Stimulated activated CD8-positive, alpha-beta memory T cell treated with anti-CD3 and anti-CD28 coated beads, Interleukin-4, amount 100 ng/mL, for 48 hours (primary cell): Measurements from ENCODE around the gene SCN5A.

ENCODE experiments used
- DNase-seq: peaks from one replicate; pipeline ENCODE4 v3.0.0-alpha.2; 2020

Gene SCN5A

DNA sequence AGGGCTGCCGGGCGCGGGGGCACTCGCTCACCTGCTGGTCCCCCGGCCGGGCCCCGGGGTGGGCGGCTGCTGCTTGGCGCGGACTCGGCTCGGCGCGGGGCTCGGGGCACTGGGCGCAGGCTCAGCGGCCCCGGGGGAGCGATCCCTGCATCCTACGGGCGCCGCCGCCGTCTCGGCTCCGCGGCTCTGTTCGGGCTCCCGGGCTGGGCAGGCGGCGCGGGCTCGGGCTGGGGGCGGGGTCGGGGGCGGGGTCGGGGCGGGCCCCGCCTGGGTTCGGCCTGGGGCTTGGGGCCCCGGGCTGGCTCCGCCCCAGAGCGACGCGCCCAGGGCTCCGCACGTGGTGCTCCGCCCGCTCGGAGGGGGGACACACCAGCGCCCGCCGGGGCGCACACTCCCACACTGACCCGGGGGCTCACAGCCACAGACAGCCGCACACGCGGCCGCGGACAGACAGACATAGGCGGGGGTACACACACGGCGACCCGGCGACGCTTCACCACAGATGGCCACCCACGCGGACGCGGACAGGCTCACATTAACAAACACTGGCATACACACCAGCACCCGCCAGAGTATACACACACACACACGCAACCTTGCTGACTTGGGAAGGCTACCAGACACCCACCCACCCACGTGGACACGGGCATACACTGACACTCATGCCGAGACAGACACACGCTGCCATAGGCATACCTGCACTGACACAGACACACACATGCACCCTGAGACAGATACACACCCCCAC, at the start of gene SCN5A:
Gene SCN5A (minus strand): TSS at position 188 of the 748 bp plus-strand sequence. CDS start 16,380 bp downstream, outside the sequence.
- DNase-seq, result peak; percentile 56

DNA sequence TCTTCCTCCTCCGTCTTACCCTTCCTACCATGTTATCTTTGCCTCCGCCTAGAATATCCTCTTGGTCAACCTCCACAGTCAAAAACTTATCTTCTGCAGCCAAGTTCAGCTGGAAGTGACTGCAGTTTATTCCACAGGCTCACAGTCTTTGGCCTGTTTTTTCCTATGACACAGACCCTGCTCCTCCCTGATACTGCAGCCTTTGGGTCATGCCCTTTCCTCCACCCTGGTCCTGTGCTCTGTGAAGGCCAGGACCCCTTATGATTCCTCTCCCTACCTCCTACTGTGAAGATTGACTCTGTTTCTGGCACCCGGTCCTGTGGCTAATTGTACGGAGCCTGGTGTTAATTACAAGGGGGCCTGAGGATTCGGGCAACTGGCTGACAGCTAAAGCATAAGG, 49.3 kb upstream of the SCN5A start:
- no peak for DNase-seq

DNA sequence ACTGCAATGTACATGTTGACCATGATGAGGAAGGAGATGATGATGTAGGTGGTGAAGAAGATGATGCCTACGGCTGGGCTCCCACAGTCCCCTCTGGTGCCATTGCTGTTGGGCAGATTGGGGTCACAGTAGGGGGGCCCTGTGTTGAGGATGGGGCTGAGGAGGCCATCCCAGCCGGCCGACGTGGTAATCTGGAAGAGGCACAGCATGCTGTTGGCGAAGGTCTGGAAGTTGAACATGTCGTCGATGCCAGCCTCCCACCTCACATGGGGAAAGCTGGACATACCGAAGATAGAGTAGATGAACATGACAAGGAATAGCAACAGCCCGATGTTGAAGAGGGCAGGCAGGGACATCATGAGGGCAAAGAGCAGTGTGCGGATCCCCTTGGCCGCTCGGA, 48.6 kb upstream of the SCN5A start:
- DNase-seq, result no peak

DNA sequence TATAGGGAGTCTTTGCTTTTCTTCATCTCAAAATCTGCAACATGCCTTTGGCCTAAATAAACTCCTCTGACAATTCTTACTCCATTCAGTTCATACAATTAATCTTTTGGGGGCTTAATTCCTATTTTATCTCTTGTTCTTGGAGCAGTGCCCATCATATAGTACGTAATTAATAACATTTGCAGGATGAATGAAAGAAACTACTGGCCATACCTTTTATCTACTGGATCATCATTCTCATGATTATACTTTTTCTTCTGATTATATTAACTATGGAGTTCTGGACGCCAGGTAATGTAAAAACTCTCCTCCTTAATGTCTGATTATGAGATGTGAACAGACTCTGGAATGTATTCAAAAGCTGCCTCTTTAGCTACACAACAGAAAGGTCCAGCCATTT, 46.5 kb upstream of the SCN5A start:
- no peak for DNase-seq

DNA sequence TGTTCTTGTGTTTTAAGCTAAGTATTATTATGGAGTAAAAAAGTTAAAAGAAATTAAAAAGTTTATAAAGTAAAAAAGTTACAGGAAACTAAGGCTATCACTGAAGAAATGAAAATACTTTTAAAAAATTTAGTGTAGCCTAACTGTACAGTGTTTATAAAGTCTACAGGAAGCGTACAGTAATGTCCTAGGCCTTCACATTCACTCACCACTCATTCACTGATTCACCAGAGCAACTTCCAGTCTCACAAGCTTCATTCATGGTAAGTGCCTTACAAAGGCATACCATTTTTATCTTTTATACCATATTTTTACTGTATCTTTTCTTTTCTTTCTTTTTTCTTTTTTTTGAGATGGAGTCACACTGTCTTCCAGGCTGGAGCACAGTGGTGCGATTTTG, 40.7 kb upstream of the SCN5A start:
- DNase-seq, result no peak

DNA sequence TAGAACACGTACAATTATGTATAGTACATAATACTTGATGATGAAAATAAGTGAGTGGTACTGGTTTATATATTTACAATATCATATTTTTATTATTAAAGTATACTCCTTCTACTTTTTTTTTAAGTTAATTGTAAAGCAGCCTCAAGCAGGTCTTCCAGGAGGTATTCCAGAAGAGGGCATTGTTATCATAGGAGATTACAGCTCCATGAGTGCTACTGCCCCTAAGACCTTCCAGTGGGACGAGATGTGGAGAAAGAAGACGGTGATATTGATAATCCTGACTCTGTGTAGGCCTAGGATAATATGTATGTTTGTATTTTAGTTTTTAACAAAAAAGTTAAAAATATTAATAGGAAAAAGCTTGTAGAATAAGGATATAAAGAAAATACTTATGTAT, 40.3 kb upstream of the SCN5A start:
- no peak for DNase-seq

DNA sequence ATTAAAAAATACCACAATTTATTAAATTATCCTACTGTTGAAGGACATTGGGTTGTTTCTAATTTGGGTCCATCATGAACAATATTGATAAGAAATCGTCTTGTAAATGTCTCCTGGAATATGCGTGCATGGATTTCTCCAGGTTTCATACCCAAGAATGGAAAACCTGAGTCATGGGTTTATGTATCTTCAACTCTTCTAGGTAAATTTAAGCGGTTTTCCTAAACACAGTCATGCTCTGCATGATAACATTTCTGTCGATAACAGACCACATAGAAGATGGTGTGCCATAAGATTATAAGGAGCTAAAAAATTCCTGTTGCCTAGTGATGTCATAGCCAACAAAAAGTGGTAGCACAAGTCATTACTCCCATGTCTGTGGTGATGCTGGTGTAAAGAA, 39.9 kb upstream of the SCN5A start:
- no peak for DNase-seq

DNA sequence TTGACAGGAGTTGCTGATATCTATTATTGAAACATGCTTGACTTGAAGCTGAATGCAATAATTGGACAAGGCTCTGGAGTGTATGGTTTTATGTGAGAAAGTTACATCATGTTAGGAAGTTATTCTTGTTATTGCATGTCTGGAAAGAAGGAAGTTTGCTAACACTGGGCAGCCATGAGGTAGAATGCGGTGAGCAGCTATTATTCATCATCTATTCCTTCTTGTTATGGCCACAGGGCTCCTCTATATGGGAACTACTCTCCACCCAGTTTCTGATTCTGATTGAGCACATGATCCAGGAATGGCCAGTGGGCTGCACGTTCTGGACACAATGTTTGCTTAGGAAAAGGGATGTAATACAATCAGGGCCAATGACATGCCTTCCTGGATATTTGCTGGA, 37.8 kb upstream of the SCN5A start:
- no peak for DNase-seq

DNA sequence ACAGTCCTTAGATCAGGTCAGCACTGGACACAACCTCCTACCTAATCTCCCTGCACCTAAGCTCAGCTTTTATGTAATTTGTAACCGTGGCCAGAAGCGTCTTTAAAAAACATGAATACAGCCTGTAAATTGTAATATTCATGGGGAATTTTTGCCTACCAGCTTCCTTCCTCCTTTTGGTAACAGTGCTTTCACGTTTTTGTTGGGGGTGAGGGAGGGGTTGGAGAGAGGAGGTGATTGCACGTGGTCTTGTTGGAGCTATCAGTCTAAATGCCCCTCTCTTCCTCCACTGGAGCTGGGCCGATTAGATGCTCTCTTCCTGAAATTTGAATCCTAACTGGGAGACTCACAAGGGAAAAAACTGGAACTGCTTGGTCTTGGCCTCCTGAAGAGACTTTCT, 35.1 kb upstream of the SCN5A start:
- no peak for DNase-seq

DNA sequence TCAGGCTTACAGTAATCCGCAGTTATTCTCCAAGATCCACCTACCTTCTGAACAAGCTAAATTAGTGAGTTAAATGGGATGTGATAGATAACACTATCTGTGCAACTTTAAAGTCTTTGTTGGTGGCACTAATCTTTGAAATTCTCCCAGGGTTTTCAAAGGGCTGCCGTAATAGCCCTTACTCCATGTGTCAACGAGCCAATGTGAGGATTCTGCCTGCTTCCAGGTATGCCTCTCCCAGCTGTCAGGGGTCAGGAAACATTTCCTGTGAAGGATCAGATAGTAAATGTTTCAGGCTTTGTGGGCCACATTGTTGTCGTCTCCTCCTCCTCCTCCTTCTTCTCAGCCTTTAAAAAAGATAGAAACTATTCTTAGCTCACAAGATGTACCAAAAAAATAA, 20.2 kb upstream of the SCN5A start:
- DNase-seq, result no peak

DNA sequence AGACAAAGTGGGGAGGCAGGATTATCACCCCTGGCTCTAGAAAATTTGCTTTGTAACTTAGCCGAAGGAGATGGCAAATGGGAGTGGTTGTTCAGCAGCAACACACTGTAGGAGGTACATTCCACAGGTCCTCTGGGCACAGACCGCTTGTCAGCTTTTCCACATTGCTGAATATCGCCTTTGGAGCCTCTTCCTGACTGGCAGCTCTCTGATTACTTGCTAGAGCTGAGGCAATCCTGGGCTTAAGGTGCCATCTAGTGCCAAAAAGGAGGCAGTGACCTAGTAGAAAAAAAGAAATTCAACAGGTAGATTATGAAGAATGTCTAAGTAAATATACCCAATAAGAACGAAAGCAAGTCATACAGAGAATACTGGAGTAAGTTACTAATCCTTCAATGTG, 13.1 kb upstream of the SCN5A start:
- DNase-seq, result no peak

DNA sequence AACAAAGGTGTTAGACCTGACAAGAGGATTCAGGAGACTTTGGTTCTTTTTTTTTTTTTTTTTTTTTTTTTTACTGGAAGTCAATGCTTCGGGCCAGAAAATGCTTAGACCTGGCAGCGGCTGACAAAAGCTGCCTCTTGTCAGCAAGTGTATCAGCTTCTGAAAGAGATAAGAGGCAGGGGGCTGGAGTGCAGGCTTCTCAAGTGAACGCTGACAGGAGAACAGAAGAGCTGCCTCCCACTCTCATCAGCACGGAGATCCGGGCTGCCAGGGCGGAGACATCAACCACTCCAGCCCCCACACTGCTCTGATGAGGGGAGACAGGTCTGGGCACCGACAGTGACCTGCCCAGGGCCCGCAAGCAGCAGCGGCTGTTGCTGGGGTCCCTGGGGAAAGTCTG, 9.4 kb upstream of the SCN5A start:
- no peak for DNase-seq

DNA sequence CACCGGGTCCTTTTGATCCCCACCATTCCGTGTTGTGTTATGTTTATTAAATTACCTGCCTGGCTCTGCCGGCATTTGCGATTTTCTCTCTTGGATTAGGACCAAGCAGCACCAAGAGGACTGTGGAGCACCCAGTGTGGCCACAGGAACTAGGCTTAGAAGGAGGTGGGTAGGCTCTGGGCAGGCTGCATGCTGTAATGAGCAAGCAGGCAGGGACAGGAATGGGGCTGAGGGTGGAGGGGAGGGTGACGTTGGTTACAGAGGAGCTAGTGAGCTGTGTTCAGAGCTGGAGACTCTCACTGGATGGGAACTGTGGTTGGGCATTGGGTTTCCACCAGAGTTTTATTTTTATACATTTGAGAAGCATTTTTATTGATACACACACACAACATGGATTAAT, 7.9 kb upstream of the SCN5A start:
- DNase-seq, result no peak

DNA sequence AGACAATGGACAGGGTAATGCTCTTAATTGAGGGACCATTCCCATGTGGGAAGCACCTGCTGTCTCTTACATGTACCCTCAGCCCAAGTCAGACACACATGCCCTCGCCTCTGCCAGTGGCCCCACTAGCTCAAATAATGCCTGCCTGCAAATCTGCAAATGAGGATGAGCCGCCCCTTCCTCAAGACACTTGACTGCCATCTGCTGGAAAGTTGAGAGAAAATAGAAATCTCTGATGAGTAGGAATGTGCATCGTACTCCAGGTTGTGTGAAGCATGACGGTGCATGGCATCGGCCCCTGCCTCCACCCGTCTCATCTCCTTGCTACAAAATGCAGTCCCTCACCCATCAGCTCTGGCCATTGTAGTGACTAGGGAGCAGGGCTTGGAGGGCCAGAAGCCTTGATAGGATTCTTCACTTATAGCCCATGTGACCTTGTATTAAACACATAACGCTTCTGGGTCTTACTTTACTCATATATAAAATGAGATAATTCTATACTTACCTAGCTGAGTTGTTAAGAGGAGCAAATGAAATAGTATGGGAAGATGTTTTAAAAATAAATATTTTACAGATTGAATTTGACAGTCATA, 6.3 kb upstream of the SCN5A start:
- DNase-seq, result no peak

DNA sequence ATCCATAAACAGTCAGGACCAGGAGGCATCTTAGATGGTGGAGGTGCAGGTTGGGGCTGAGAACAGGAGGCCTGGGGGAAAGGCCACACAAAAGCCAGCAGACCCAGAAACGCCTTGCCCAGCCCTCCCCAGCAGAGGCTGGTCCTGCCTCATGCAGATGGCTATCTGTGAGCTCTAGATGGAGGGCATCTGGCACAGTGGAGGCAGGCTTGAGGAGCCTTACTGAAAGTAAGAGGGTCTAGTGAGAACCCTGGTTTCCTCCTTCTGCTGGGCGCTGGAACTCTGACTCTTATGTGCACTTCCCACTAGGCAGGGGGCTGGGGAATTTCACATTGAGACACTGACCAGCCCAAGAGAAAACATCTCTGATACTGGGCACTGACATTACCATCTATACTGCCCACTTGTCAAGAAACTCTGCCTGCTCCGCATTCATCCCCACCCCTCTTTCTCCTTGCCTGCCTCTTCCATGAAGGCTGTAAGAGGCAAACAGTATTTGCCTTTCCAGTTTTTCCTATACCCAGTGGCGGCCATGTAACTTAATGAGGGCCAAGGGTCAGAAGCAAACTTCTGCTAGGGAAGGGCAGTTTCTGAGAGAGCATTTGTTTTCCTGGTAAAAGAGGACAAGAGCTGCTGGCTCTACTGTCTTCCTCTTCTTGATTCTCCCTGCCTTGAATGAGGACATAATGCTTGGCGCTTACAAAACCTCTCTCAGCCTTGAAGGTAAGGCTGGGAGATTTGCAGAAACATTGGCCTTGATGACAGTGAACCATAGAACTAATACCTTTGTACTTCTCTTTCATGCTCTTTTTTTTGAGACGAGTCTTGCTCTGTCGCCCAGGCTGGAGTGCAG, 4.4 kb upstream of the SCN5A start:
- no peak for DNase-seq

DNA sequence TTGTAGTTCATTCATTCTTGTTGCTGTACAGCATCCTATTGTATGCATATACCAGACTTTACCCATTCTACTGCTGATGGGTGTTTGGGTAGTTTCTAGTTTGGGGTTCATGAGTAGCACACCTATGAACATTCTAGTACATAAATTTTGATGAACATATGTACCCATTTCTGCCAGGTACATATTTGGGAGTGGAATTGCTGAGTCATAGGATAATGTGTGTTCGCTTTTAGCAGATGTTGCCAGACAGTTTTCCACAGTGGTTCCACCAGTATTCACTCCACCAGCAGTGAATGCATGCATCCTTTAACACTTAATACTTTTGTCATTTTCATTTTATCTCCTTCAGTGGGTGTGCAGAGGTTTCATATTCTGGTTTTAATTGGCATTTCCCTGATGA, 3.4 kb upstream of the SCN5A start:
- DNase-seq, result no peak

DNA sequence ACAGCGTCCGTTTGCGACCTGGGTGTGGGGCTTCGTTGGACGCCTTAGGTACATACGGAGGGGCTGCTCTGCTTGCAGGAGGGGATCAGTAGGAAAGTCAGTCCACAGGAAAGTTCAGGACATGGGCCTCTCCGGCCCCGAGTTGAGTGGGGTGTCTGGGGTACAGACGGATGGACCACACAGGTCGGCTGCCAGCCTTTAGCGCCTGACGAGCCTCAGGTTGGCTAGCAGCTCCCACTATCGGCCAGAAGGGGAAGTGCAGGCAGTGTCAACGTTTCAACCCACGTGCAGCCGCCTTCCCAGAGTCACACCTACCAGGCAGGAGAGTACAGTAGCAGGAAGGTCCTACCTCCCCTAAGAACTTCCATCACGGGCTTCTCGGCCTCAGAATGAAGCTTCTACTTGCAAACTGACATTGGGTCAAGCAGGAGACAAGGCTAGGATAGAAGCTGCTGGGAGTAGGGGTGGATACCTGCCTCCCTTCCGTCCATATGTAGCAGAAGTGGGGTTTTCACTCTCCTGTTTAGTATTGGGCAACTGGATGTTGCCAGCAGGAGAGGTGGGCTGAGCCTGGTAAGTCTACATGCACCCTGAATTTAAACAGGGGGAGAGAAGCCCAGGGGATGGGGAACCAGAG, 1.8 kb upstream of the SCN5A start:
- peak; percentile 81 for DNase-seq

DNA sequence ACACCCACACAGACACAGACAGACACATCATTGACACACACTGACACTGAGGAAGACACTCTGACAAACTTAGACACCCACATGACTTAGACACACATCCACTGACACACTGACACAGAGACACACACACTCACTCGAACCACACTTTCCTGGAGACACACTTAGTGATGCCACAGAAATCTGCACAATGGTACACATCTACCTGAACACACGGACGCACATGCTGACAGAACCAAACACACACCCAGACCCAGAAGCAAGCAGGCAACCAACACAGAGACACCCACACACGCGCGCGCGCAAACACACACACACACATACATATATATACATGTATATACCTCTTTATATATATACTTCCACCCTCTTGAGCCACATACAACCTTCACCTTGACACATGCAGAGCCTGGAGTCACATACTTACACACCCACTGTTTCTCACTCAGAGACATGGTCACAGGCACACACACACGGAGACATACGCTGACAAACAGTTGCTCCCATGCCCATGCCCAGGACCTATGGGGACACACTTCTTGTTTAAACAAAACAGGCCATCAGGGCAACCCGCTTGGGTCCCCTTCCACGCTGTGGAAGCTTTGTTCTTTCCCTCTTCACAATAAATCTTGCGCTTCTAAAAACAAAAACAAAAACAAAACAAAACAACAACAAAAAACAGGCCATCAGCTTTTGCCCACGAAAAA, 913 bp upstream of the SCN5A start:
- DNase-seq, result no peak

DNA sequence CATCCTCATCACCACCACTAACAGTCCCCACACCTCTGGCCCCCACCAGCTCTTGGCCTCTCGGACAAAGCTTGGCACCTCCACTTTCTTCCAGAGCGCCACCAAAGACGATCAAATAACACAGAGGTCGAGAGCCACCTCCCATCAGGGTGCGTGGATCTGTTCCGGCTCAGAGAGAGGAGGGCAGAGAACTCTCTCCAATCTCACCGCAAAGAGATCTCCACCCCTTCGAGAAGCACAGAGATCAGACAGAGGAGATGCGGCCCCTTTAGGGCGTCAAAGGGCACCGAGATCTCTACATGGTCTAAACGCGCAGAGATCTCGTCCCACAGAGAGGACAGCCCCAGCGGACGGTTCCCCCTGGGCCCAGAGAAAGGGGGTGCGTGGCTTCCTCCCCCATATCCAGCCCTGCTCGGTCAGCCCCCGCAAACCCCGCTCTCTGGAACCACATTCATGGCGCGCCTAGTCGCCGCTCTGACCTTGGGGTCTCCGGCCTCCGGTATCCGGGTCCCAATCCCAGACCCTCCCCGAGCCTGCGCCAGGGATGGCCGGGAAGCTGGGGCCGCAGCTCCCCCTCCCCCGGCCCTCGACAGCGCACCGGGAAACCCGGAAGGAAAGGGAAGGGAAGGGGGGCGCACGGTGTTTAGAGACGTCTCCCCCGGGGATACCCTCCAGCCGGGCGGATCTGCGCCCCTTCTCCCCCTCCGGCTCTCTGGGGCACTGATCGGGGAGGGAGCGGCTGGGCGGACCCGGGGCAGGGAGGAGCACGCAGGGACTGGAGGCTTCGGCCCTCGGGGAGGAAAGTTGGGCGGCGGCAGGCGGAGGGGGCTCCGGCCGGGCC, 608 bp downstream of the SCN5A start:
- no peak for DNase-seq

DNA sequence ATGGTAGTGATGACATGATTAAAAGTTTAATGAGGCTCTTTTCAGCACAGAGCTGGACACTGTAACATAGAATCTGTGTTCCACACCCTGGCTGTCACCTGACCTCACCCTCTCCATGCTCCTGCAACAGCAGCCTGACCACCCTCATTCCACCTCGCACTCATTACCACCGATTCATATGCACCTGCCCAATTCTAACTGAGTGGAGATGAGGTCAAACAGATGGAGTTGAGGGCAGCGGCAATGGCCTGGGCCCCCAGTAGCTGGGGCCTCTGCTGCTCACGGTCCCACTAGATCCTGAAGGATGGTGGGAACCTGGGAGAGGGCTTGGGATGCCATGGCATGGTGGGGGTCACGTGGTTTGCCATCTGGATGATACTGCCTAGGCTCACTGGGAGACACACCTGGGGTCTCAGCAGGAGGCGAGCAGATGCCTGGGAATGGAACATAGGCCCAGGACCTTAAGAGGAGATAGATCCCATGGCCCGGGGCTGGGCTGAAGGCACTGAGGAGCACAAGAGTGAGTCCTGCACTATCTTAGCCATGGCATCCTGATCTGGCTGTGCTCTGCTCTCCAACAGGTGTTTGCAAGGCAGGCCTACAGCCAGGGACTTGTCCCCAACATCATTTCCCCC, 1.3 kb downstream of the SCN5A start:
- DNase-seq, result no peak

DNA sequence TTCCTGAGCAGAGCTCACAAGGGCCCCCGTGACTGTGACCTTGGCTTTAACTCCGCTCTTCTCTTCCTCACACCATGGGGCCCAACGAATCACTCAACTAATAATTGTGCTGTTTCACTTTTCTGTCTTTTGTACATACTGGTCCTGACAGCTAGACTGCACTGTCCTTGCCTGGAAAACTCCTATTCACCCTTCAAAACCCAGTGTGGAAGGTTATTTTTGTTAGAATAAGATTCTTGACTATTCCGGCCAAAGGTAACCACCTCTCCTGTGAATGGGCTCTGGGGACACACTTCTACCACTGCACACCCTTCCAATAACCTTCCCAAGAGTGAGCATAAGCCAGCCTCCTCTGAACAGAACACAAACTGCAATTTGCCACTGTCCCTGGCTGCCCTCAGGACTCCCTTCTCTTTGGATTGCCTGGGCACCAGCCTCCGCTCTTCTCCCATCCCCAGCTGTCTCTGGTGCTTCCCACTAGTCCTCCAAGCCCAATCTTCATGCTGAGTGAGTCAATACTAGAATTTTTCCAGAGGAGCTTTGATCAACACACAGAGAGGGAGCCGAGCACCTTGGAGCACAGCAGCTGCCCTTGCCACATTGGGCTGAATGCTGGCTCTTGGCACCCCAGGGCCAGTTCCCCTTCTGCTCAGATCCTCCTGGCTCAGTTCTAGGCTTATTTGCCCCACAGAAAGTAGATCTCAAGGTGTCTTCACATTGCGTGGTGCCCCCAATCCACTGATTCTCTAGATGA, 2.1 kb downstream of the SCN5A start:
- peak; percentile 16 for DNase-seq
